CD4-positive, alpha-beta T cell treated with Interleukin-15 for 4 hours (primary cell): ENCODE data around the gene SHROOM3.

Source experiments
- DNase-seq: peaks from one replicate; pipeline ENCODE4 v3.0.0-alpha.2; 2020; ENCODE audit warnings: low spot score

The SHROOM3 gene

GRCh38 chr4:76781698-76782595, 346.9 kb downstream of the SHROOM3 start:
- no peak for DNase-seq

- DNase-seq: no peak
These were observed 347.8 kb downstream of the SHROOM3 start for GRCh38 chr4:76782837-76783236.

GRCh38 chr4:76783836-76784235, 348.8 kb downstream of the SHROOM3 start:
- DNase-seq: no peak

GRCh38 chr4:76784237-76784636, 349.2 kb downstream of the SHROOM3 start:
- DNase-seq: no peak

- DNase-seq: no peak
These were observed 352.9 kb downstream of the SHROOM3 start for GRCh38 chr4:76787898-76788297.

- no peak for DNase-seq
These were observed 355.3 kb downstream of the SHROOM3 start for GRCh38 chr4:76790377-76790776.

- no peak for DNase-seq
These were observed 356.4 kb downstream of the SHROOM3 start for GRCh38 chr4:76791479-76791878.

GRCh38 chr4:76792418-76792817, 357.4 kb downstream of the SHROOM3 start:
- no peak for DNase-seq

GRCh38 chr4:76795243-76795642, 360.2 kb downstream of the SHROOM3 start:
- DNase-seq: no peak

GRCh38 chr4:76799140-76799539, 364.1 kb downstream of the SHROOM3 start:
- no peak for DNase-seq

GRCh38 chr4:76799718-76800117, 364.7 kb downstream of the SHROOM3 start:
- DNase-seq: no peak

GRCh38 chr4:76800902-76801301, 365.9 kb downstream of the SHROOM3 start:
- no peak for DNase-seq

GRCh38 chr4:76801621-76802235, 366.7 kb downstream of the SHROOM3 start:
- no peak for DNase-seq

GRCh38 chr4:76802236-76803021, 367.4 kb downstream of the SHROOM3 start:
- DNase-seq: no peak

GRCh38 chr4:76803522-76803921, 368.5 kb downstream of the SHROOM3 start:
- DNase-seq: no peak

- no peak for DNase-seq
These were observed 369.1 kb downstream of the SHROOM3 start for GRCh38 chr4:76804096-76804495.

GRCh38 chr4:76806346-76806745, 371.3 kb downstream of the SHROOM3 start:
- DNase-seq: no peak

- DNase-seq: no peak
These were observed 371.7 kb downstream of the SHROOM3 start for GRCh38 chr4:76806757-76807156.

- DNase-seq: no peak
These were observed 374.7 kb downstream of the SHROOM3 start for GRCh38 chr4:76809594-76810305.

GRCh38 chr4:76811604-76812412, 376.8 kb downstream of the SHROOM3 start:
- no peak for DNase-seq

GRCh38 chr4:76813070-76813469, 378.0 kb downstream of the SHROOM3 start:
- no peak for DNase-seq
